HCT116 (cell line): ENCODE results near the gene IL1RAPL1.

ENCODE experiments used
- CTCF ChIP-seq, 3 experiments: fragments of 200-600 bp in 1 of 3; sonication (generic) in 1 of 3; IDR thresholded peaks in 2 of 3; conservative IDR thresholded peaks in 1 of 3; 2 replicates each; pipeline ENCODE4 v1.5.1; 2012 to 2017; ENCODE audit warnings: low read depth in 2 of 3, low read length in 2 of 3, antibody characterized with exemption in 1 of 3, borderline replicate concordance in 1 of 3, control low read depth in 1 of 3, mild to moderate bottlenecking in 1 of 3, mixed read lengths in 1 of 3, mixed run types in 1 of 3, moderate library complexity in 1 of 3; ENCODE audit not compliant: insufficient read depth in 1 of 3
- ELF1 ChIP-seq: IDR thresholded peaks from 2 replicates; pipeline ENCODE4 v1.6.1; 2012; ENCODE audit warnings: low read depth, borderline replicate concordance
- POLR2A ChIP-seq: IDR thresholded peaks from 2 replicates; pipeline ENCODE4 v1.7.0; 2011; ENCODE audit warnings: borderline replicate concordance; ENCODE audit not compliant: insufficient read depth, insufficient read length; ENCODE audit errors: extremely low read depth
- SIN3A ChIP-seq: IDR thresholded peaks from 2 replicates; pipeline ENCODE4 v1.6.1; 2012; ENCODE audit warnings: low read depth

GRCh38 chrX:29295987-29296680 lies 708.9 kb downstream of the IL1RAPL1 start:
- TF ChIP-seq SIN3A (no peak), POLR2A (no peak), CTCF (IDR thresholded peaks at IDR 0.05 in 2 of 3, conservative IDR thresholded peaks at IDR 0.05 in 1 of 3; ENCODE audit: borderline replicate concordance in 1 of 3, insufficient read depth in 1 of 3, low read depth in 2 of 3, low read length in 2 of 3) (no peak), ELF1 (no peak)
